H1 (cell line): ENCODE results near the gene CRYGN. TPM values are rescaled to one million over a fixed set of nuclear protein-coding genes. Genes with fewer than 3 reads are reported as not detected.

Source experiments
- CTCF ChIA-PET: fragments of 300-600 bp; sonication (Branson Sonifier 250); formaldehyde crosslinking; loops from one replicate; lab custom pipeline; 2021; ENCODE audit not compliant: partially characterized antibody; lab: Charles Lee
- POLR2A ChIA-PET: fragments of 300-600 bp; sonication (Branson Sonifier 250); formaldehyde crosslinking; loops from one replicate; lab custom pipeline; 2021; ENCODE audit warnings: inconsistent platforms; ENCODE audit not compliant: partially characterized antibody; lab: Charles Lee
- DNase-seq, 2 experiments: peaks; one replicate each; pipeline versions ENCODE4 v3.0.0 to v3.0.0-alpha.2; 2010 to 2022; ENCODE audit warnings: low spot score in 2 of 2, low read depth in 1 of 2, mixed read lengths in 1 of 2
- FAIRE-seq: peaks from 2 replicates; lab custom pipeline; 2011; peaks lifted over from hg19 to GRCh38; lab: Jason Lieb, UNC
- H2AFZ ChIP-seq: 2 replicates; pipeline ENCODE4 v1.8.1; 2012; ENCODE audit warnings: low read length, inconsistent platforms
- H2AK5ac ChIP-seq: 2 replicates; pipeline ENCODE4 v1.6.1; 2013; ENCODE audit warnings: low read depth, low read length
- H2BK120ac ChIP-seq: replicated peaks from 2 replicates; pipeline ENCODE3; 2013; ENCODE audit warnings: low read depth, low read length, inconsistent platforms
- H2BK12ac ChIP-seq: 2 replicates; pipeline ENCODE4 v1.6.1; 2013; ENCODE audit warnings: low read depth, low read length
- H2BK15ac ChIP-seq: 2 replicates; pipeline ENCODE4 v1.6.1; 2013; ENCODE audit warnings: low read length
- H2BK20ac ChIP-seq: 2 replicates; pipeline ENCODE4 v1.6.1; 2013; ENCODE audit warnings: low read length
- H2BK5ac ChIP-seq: 2 replicates; pipeline ENCODE4 v1.6.1; 2013; ENCODE audit warnings: low read depth, low read length
- H3K14ac ChIP-seq: 2 replicates; pipeline ENCODE4 v1.6.1; 2013; ENCODE audit warnings: inconsistent platforms; ENCODE audit not compliant: insufficient read length
- H3K18ac ChIP-seq: 2 replicates; pipeline ENCODE4 v1.6.1; 2013; ENCODE audit warnings: low read length; ENCODE audit errors: extremely low read depth
- H3K23ac ChIP-seq: 2 replicates; pipeline ENCODE4 v1.6.1; 2013; ENCODE audit warnings: inconsistent platforms; ENCODE audit not compliant: insufficient read length
- H3K23me2 ChIP-seq: 2 replicates; pipeline ENCODE4 v1.6.1; 2013; ENCODE audit warnings: low read depth, low read length
- H3K27ac ChIP-seq: 2 replicates; pipeline ENCODE4 v1.6.1; 2011; ENCODE audit warnings: low read depth, low read length, inconsistent platforms
- H3K27me3 ChIP-seq, 4 experiments: replicated peaks in 1 of 4; 1 replicate in 1 of 4; 2 replicates in 3 of 4; pipeline versions ENCODE4 v1.6.1 to v1.8.1; 2011 to 2013; ENCODE audit warnings: low read length in 3 of 4, mild to moderate bottlenecking in 3 of 4, inconsistent platforms in 2 of 4, mixed read lengths in 2 of 4, moderate library complexity in 1 of 4; ENCODE audit not compliant: control insufficient read depth in 3 of 4, insufficient read depth in 3 of 4; ENCODE audit errors: extremely low read depth in 1 of 4
- H3K36me3 ChIP-seq, 4 experiments: 2 replicates each; pipeline versions ENCODE4 v1.6.1 to v1.8.1; 2011 to 2013; ENCODE audit warnings: mild to moderate bottlenecking in 4 of 4, low read length in 3 of 4, moderate library complexity in 2 of 4, control low read depth in 1 of 4, inconsistent platforms in 1 of 4; ENCODE audit not compliant: insufficient read depth in 4 of 4, control insufficient read depth in 2 of 4
- H3K4ac ChIP-seq: replicated peaks from 2 replicates; pipeline ENCODE3; 2013; ENCODE audit warnings: low read length, low read depth, mixed read lengths, inconsistent platforms; ENCODE audit not compliant: insufficient read length
- H3K4me1 ChIP-seq, 4 experiments: replicated peaks in 1 of 4; 1 replicate in 1 of 4; 2 replicates in 3 of 4; pipeline versions ENCODE4 v1.6.1 to v1.8.1; 2011 to 2013; ENCODE audit warnings: low read length in 3 of 4, inconsistent platforms in 2 of 4, mixed read lengths in 1 of 4; ENCODE audit not compliant: insufficient read depth in 4 of 4, control insufficient read depth in 3 of 4
- H3K4me2 ChIP-seq, 2 experiments: 2 replicates each; pipeline versions ENCODE4 v1.6.1 to v1.8.1; 2011 to 2013; ENCODE audit warnings: low read depth in 2 of 2, low read length in 2 of 2, control low read depth in 1 of 2, inconsistent platforms in 1 of 2, mild to moderate bottlenecking in 1 of 2; ENCODE audit not compliant: insufficient read depth in 1 of 2
- H3K4me3 ChIP-seq, 4 experiments: fragments of 200-600, 300-600 bp in 1 of 4; sonication (generic), shearing (Covaris generic), sonication (Bioruptor Twin) in 1 of 4; 2 replicates each; pipeline versions ENCODE4 v1.5.1 to v1.8.1; 2011 to 2016; ENCODE audit warnings: low read length in 4 of 4, low read depth in 3 of 4, control low read depth in 2 of 4, inconsistent platforms in 2 of 4, mild to moderate bottlenecking in 2 of 4, mixed read lengths in 1 of 4, moderate library complexity in 1 of 4; ENCODE audit not compliant: insufficient read depth in 2 of 4; ENCODE audit errors: extremely low read depth in 1 of 4
- H3K56ac ChIP-seq: replicated peaks from 2 replicates; pipeline ENCODE3; 2013; ENCODE audit warnings: low read depth, mild to moderate bottlenecking, mixed read lengths, low read length, inconsistent platforms; ENCODE audit not compliant: insufficient read length
- H3K79me1 ChIP-seq: 2 replicates; pipeline ENCODE4 v1.6.1; 2013; ENCODE audit warnings: low read depth, low read length, control low read depth
- H3K79me2 ChIP-seq, 2 experiments: 2 replicates each; pipeline versions ENCODE4 v1.6.1 to v1.8.1; 2012 to 2013; ENCODE audit warnings: low read length in 2 of 2, mild to moderate bottlenecking in 2 of 2, inconsistent platforms in 1 of 2; ENCODE audit not compliant: insufficient read depth in 2 of 2, control insufficient read depth in 1 of 2
- H3K9ac ChIP-seq, 4 experiments: replicated peaks in 1 of 4; 1 replicate in 1 of 4; 2 replicates in 3 of 4; pipeline versions ENCODE4 v1.6.1 to v1.8.1; 2011 to 2013; ENCODE audit warnings: low read depth in 3 of 4, low read length in 3 of 4, control low read depth in 2 of 4, mild to moderate bottlenecking in 2 of 4, moderate library complexity in 2 of 4, inconsistent platforms in 1 of 4; ENCODE audit errors: extremely low read depth in 1 of 4
- H3K9me3 ChIP-seq, 2 experiments: 2 replicates each; pipeline versions ENCODE4 v1.6.1 to v1.8.1; 2012 to 2013; ENCODE audit warnings: mild to moderate bottlenecking in 2 of 2, moderate library complexity in 2 of 2, control low read depth in 1 of 2, inconsistent platforms in 1 of 2, low read depth in 1 of 2, low read length in 1 of 2, mixed read lengths in 1 of 2; ENCODE audit not compliant: insufficient read depth in 2 of 2
- H4K20me1 ChIP-seq, 2 experiments: replicated peaks in 1 of 2; 2 replicates each; pipeline versions ENCODE3 to v1.8.1; 2011 to 2013; ENCODE audit warnings: inconsistent platforms in 2 of 2, low read length in 2 of 2, mild to moderate bottlenecking in 1 of 2; ENCODE audit not compliant: insufficient read depth in 2 of 2, control insufficient read depth in 1 of 2
- H4K5ac ChIP-seq: 2 replicates; pipeline ENCODE4 v1.6.1; 2013; ENCODE audit warnings: low read length, low read depth, mixed read lengths, inconsistent platforms; ENCODE audit not compliant: insufficient read length
- H4K8ac ChIP-seq: 2 replicates; pipeline ENCODE4 v1.8.0; 2013; ENCODE audit warnings: mild to moderate bottlenecking, moderate library complexity, low read length, inconsistent platforms; ENCODE audit not compliant: insufficient read depth; ENCODE audit errors: extremely low read depth
- H4K91ac ChIP-seq: replicated peaks from 2 replicates; pipeline ENCODE3; 2013; ENCODE audit warnings: low read length, mixed read lengths, inconsistent platforms; ENCODE audit not compliant: insufficient read length
- ASH2L ChIP-seq: fragments of 200-600, 300-600 bp; sonication (generic); IDR thresholded peaks from one replicate; pipeline ENCODE4 v1.7.1; 2017; ENCODE audit warnings: low read length
- BCL11A ChIP-seq, 2 experiments: IDR thresholded peaks; one replicate each; pipeline ENCODE4 v1.6.1; 2011; ENCODE audit warnings: low read depth in 2 of 2, low read length in 2 of 2, mild to moderate bottlenecking in 2 of 2
- CBX8 ChIP-seq: fragments of 300-800, 300-1000 bp; sonication (generic); IDR thresholded peaks from 2 replicates; pipeline ENCODE4 v1.7.1; 2016; ENCODE audit warnings: low read depth, low read length, borderline replicate concordance
- EP300 ChIP-seq, 2 experiments: IDR thresholded peaks; 1 replicate in 1 of 2; 2 replicates in 1 of 2; pipeline ENCODE4 v1.6.1; 2011 to 2012; ENCODE audit warnings: low read depth in 2 of 2, low read length in 2 of 2, mild to moderate bottlenecking in 2 of 2, borderline replicate concordance in 1 of 2, inconsistent platforms in 1 of 2, moderate library complexity in 1 of 2
- HDAC2 ChIP-seq, 2 experiments: fragments of 300-600 bp in 1 of 2; sonication (generic) in 1 of 2; IDR thresholded peaks; 2 replicates each; pipeline ENCODE4 v1.6.1; 2011 to 2012; ENCODE audit warnings: low read depth in 2 of 2, low read length in 2 of 2, mild to moderate bottlenecking in 2 of 2, moderate library complexity in 2 of 2, borderline replicate concordance in 1 of 2, inconsistent platforms in 1 of 2
- JUND ChIP-seq: IDR thresholded peaks from 2 replicates; pipeline ENCODE4 v1.6.1; 2011; ENCODE audit warnings: mild to moderate bottlenecking, improper control_type of control experiment, low read length
- KDM4A ChIP-seq: IDR thresholded peaks from one replicate; pipeline ENCODE4 v1.7.1; 2012; ENCODE audit warnings: low read depth, mild to moderate bottlenecking, moderate library complexity, low read length, inconsistent platforms; ENCODE audit not compliant: severe bottlenecking
- RFX5 ChIP-seq: IDR thresholded peaks from 2 replicates; pipeline ENCODE4 v1.6.1; 2011; ENCODE audit warnings: low read depth, low read length, improper control_type of control experiment, borderline replicate concordance
- SIRT6 ChIP-seq: IDR thresholded peaks from one replicate; pipeline ENCODE4 v1.7.1; 2012; ENCODE audit warnings: low read length, inconsistent platforms
- SUZ12 ChIP-seq: fragments of 200-600 bp; sonication (generic); IDR thresholded peaks from 2 replicates; pipeline ENCODE4 v1.6.1; 2012; ENCODE audit warnings: mild to moderate bottlenecking, inconsistent platforms, low read length, moderate library complexity, mixed read lengths
- TAF1 ChIP-seq: IDR thresholded peaks from 2 replicates; pipeline ENCODE4 v1.6.1; 2011; ENCODE audit warnings: mild to moderate bottlenecking, low read depth, low read length
- TCF12 ChIP-seq: IDR thresholded peaks from 2 replicates; pipeline ENCODE4 v1.6.1; 2011; ENCODE audit warnings: low read depth, mild to moderate bottlenecking, low read length
- TEAD4 ChIP-seq: IDR thresholded peaks from 2 replicates; pipeline ENCODE4 v1.6.1; 2012; ENCODE audit warnings: low read depth, low read length, inconsistent platforms, mixed read lengths
- WGBS, 2 experiments: shearing (Covaris generic) in 1 of 2; methylation state at CpG; one replicate each; pipeline versions ENCODE4 v1.1.6 to v1.1.7; 2013 to 2015; ENCODE audit warnings: low lambda C conversion rate in 2 of 2, mixed read lengths in 2 of 2, inconsistent platforms in 1 of 2, low coverage in 1 of 2, missing lambda C conversion rate in 1 of 2; ENCODE audit not compliant: insufficient replicate concordance in 2 of 2, insufficient coverage in 1 of 2, insufficient read length in 1 of 2; ENCODE audit errors: extremely low coverage in 1 of 2, missing lambda C conversion rate in 1 of 2; 5-methylcytosine and 5-hydroxymethylcytosine counted together
- polyA plus RNA-seq, 7 experiments: library from polyadenylated mRNA; depleted of rRNA in 3 of 7; stranded (reverse) in 5 of 7; unstranded in 2 of 7; fragments of >200 nt in 5 of 7; fragments of 200-250 nt in 2 of 7; gene quantifications; 1 replicate in 5 of 7; 2 replicates in 1 of 7; 4 replicates in 1 of 7; pipeline versions ENCODE4 v1.2.1 to v1.2.3, GENCODE V29; 2011 to 2013; ENCODE audit warnings: missing spikeins in 2 of 7, mixed read lengths in 2 of 7
- total RNA-seq: library from RNA; stranded (reverse); fragmentation: NEBNext Ultra II Directional; extraction: Animal tissue kit (Norgen Biotek cat#: 25700); gene quantifications from 2 replicates; pipeline ENCODE4 v1.2.1, GENCODE V29; 2021

CRYGN gene
- total and polyA plus RNA-seq, 2 of the 8 experiments (the other 6 are each of a cell fraction or from before 2014, with no cell fraction given), result 0.98 to 1.6 TPM

GRCh38 chr7:151442776-151443496 is 3.0 kb upstream of the CRYGN start:
- H3K14ac ChIP-seq, result no peak overlapping the region
- no peaks in the 10 kb centered on the region for H4K20me1 ChIP-seq
- H3K36me3 ChIP-seq, result no peaks in the 10 kb centered on the region
- no peak overlapping the region for H4K8ac ChIP-seq
- H2BK120ac ChIP-seq, result no peak overlapping the region
- no peak overlapping the region for H4K91ac ChIP-seq
- peaks cover 8% of the 10 kb centered on the region; the same call in 1 of the 2 replicates for H3K23me2 ChIP-seq
- H2BK5ac ChIP-seq, result no peak overlapping the region
- H4K5ac ChIP-seq, result no peak overlapping the region
- no peaks in the 10 kb centered on the region for H3K79me2 ChIP-seq
- no peak overlapping the region for H2BK12ac ChIP-seq
- POLR2A ChIA-PET, result interaction anchor here (0.6 kb wide), 1 partner anchor 14 kb away, joined by 3 read pairs; no protein-coding TSS in a partner anchor
- H3K56ac ChIP-seq, result no peak overlapping the region
- H3K4me1 ChIP-seq, result peaks cover 0 to 17% (median 6%) of the 10 kb centered on the region in 4 experiments; a peak in 6 of 7 replicates
- H3K79me1 ChIP-seq, result no peaks in the 10 kb centered on the region
- FAIRE-seq (no peak), DNase-seq (no peak)
- no peak overlapping the region for H3K4me3 ChIP-seq
- no peak overlapping the region for H2BK20ac ChIP-seq
- H2AFZ ChIP-seq, result no peak overlapping the region
- no peak overlapping the region for H3K9ac ChIP-seq
- no peak overlapping the region for H3K4me2 ChIP-seq
- no peak overlapping the region for H3K23ac ChIP-seq
- no peak overlapping the region for H3K27ac ChIP-seq
- no peak overlapping the region for H3K18ac ChIP-seq
- CTCF ChIA-PET, result interaction anchor here (0.8 to 1.6 kb wide), 10 partner anchors 9 to 292 kb away, joined by 3 to 5 read pairs (median 4); no protein-coding TSS in a partner anchor
- H2BK15ac ChIP-seq, result no peak overlapping the region
- no peaks in the 10 kb centered on the region for H3K9me3 ChIP-seq
- no peak overlapping the region for H2AK5ac ChIP-seq
- peaks cover 0 to 14% (median 10%) of the 10 kb centered on the region in 4 experiments; a peak in 5 of 7 replicates for H3K27me3 ChIP-seq
- H3K4ac ChIP-seq, result no peak overlapping the region
- 92% methylated on average over 10 of the region's 10 CpGs; no CpG with 5 or more reads in 1 of the 2 experiments for WGBS, 2 experiments
- TF ChIP-seq HDAC2 (IDR thresholded peaks at IDR 0.05; ENCODE audit: borderline replicate concordance in 1 of 2, low read depth in 2 of 2, low read length in 2 of 2) (no peak), CBX8 (no peak), EP300 (IDR thresholded peaks at IDR 0.05; ENCODE audit: borderline replicate concordance in 1 of 2, low read depth in 2 of 2, low read length in 2 of 2) (no peak), BCL11A (IDR thresholded peaks at IDR 0.05; ENCODE audit: low read depth in 2 of 2, low read length in 2 of 2) (no peak), TCF12 (no peak), JUND (no peak), RFX5 (no peak), KDM4A (no peak), SIRT6 (no peak), SUZ12 (no peak), ASH2L (no peak), TAF1 (no peak), TEAD4 (no peak)
